GM18526 (cell line): ENCODE results near the gene AIRE.

Experiments
- POLR2A ChIP-seq: IDR thresholded peaks from 3 replicates; pipeline ENCODE4 v1.6.1; 2011; ENCODE audit not compliant: insufficient read length; ENCODE audit errors: extremely low read depth

Gene AIRE

GRCh38 chr21:44297525-44298290 is 12.0 kb downstream of the AIRE start:
- no peak for TF ChIP-seq POLR2A

GRCh38 chr21:44298301-44298700 is 12.6 kb downstream of the AIRE start:
- no peak for TF ChIP-seq POLR2A

GRCh38 chr21:44299085-44299457 is 13.4 kb downstream of the AIRE start:
- TF ChIP-seq POLR2A = no peak

GRCh38 chr21:44299458-44300261 is 14.0 kb downstream of the AIRE start, which contains the start of gene PFKL:
PFKL (plus strand) TSS chr21:44300053; CDS start chr21:44300106, 53 bp downstream.
- peak; percentile 64 for TF ChIP-seq POLR2A

GRCh38 chr21:44300262-44300959 is 14.7 kb downstream of the AIRE start:
- TF ChIP-seq POLR2A = no peak

GRCh38 chr21:44301141-44301540 is 15.5 kb downstream of the AIRE start:
- TF ChIP-seq POLR2A = no peak

- TF ChIP-seq POLR2A = no peak
These were observed 16.3 kb downstream of the AIRE start for GRCh38 chr21:44301961-44302406.

- TF ChIP-seq POLR2A = no peak
These were observed 17.9 kb downstream of the AIRE start for GRCh38 chr21:44303490-44303981.

GRCh38 chr21:44304011-44304616 is 18.4 kb downstream of the AIRE start:
- no peak for TF ChIP-seq POLR2A

GRCh38 chr21:44304877-44305293 is 19.2 kb downstream of the AIRE start:
- no peak for TF ChIP-seq POLR2A

GRCh38 chr21:44305691-44306090 is 20.0 kb downstream of the AIRE start:
- no peak for TF ChIP-seq POLR2A

GRCh38 chr21:44306936-44307704 is 21.4 kb downstream of the AIRE start:
- no peak for TF ChIP-seq POLR2A

- no peak for TF ChIP-seq POLR2A
These were observed 25.2 kb downstream of the AIRE start for GRCh38 chr21:44310628-44311507.
